HG02981 (cell line): ENCODE results near the gene ARRB1.
"Not testable (repeated sequence)": the region's sequence is repeated elsewhere in the genome, so short reads cannot be mapped to it uniquely, and the experiment has no call there.

Source experiments
- ATAC-seq: cut with Tn5 transposase; IDR thresholded peaks from one replicate; pipeline ENCODE4 v1.9.1; 2021; ENCODE audit warnings: mild to moderate bottlenecking, moderate library complexity; ENCODE audit not compliant: unreplicated experiment

Gene ARRB1

GRCh38 chr11:75351541-75351790 is at the start of gene ARRB1:
ARRB1 (minus strand) TSS chr11:75351661; CDS start chr11:75351607, 54 bp downstream.
- ATAC-seq, result no peak

GRCh38 chr11:75400146-75400865 is 48.8 kb upstream of the ARRB1 start:
- no peak for ATAC-seq

GRCh38 chr11:75399344-75400145 is 48.1 kb upstream of the ARRB1 start, which contains the start of gene RPS3:
RPS3 (plus strand) TSS chr11:75399518; CDS start chr11:75399548, 30 bp downstream.
- ATAC-seq, result peak; percentile 92

GRCh38 chr11:75398906-75399305 is 47.4 kb upstream of the ARRB1 start:
- ATAC-seq, result no peak

- no peak for ATAC-seq
These were observed 42.8 kb upstream of the ARRB1 start for GRCh38 chr11:75394085-75394840.

GRCh38 chr11:75389925-75390324 is 38.5 kb upstream of the ARRB1 start:
- no peak for ATAC-seq

GRCh38 chr11:75389276-75389605 is 37.8 kb upstream of the ARRB1 start:
- no peak for ATAC-seq

- no peak for ATAC-seq
These were observed 37.2 kb upstream of the ARRB1 start for GRCh38 chr11:75388386-75389275.

- no peak for ATAC-seq
These were observed 36.4 kb upstream of the ARRB1 start for GRCh38 chr11:75387736-75388294.

GRCh38 chr11:75386942-75387630 is 35.6 kb upstream of the ARRB1 start:
- no peak for ATAC-seq

- ATAC-seq, result no peak
These were observed 33.1 kb upstream of the ARRB1 start for GRCh38 chr11:75384438-75385080.

- no peak for ATAC-seq
These were observed 31.8 kb upstream of the ARRB1 start for GRCh38 chr11:75383246-75383645.

- ATAC-seq, result no peak
These were observed 29.4 kb upstream of the ARRB1 start for GRCh38 chr11:75380716-75381420.

- ATAC-seq, result no peak
These were observed 28.8 kb upstream of the ARRB1 start for GRCh38 chr11:75380245-75380644.

GRCh38 chr11:75378776-75379175 is 27.3 kb upstream of the ARRB1 start:
- ATAC-seq, result not testable (repeated sequence)

GRCh38 chr11:75376175-75376574 is 24.7 kb upstream of the ARRB1 start:
- ATAC-seq, result no peak

- no peak for ATAC-seq
These were observed 24.2 kb upstream of the ARRB1 start for GRCh38 chr11:75375626-75376025.

GRCh38 chr11:75374646-75375045 is 23.2 kb upstream of the ARRB1 start:
- ATAC-seq, result no peak

- no peak for ATAC-seq
These were observed 21.7 kb upstream of the ARRB1 start for GRCh38 chr11:75373201-75373600.
